K562 (cell line): ENCODE results near the gene GON4L. TPM values are rescaled to one million over a fixed set of nuclear protein-coding genes. Genes with fewer than 3 reads are reported as not detected.

Source experiments
- ATAC-seq: fragments of 200-7000 bp; cut with Tn5 transposase; 3 replicates; pipeline ENCODE4 v1.9.1; 2020; ENCODE audit warnings: moderate library complexity
- BruUV-seq: library from RNA; stranded (reverse); fragments of 400-500 nt; replicated peaks from 2 replicates; lab custom pipeline; 2021; lab: Mats Ljungman, UMichigan
- CTCF ChIA-PET: fragments of 300-600 bp; formaldehyde crosslinking; extraction: SDS; loops from one replicate; lab custom pipeline; 2021; ENCODE audit warnings: low intra/inter-chr PET ratio; lab: Yijun Ruan, JAX
- POLR2A ChIA-PET: fragments of 300-600, 350-650 bp; sonication (Branson Sonifier 250); formaldehyde crosslinking; extraction: SDS; loops from one replicate; lab custom pipeline; 2021; ENCODE audit warnings: antibody characterized with exemption, inconsistent platforms; lab: Yijun Ruan, JAX
- DNase-seq, 4 experiments: peaks; one replicate each; pipeline versions ENCODE4 v3.0.0 to v3.0.0-alpha.2; 2011 to 2018; ENCODE audit warnings: low spot score in 3 of 4, mixed read lengths in 3 of 4; ENCODE audit errors: extremely low read depth in 1 of 4
- FAIRE-seq: peaks from 2 replicates; lab custom pipeline; 2011; peaks lifted over from hg19 to GRCh38; lab: Jason Lieb, UNC
- H2AFZ ChIP-seq: 2 replicates; pipeline ENCODE4 v1.6.0; 2011; ENCODE audit warnings: low read depth, low read length, control low read depth, inconsistent platforms
- H3K27ac ChIP-seq: fragments of 200-600 bp; 3 replicates; pipeline ENCODE4 v1.8.0; 2011; ENCODE audit warnings: low read depth, mild to moderate bottlenecking, control low read depth, inconsistent platforms, low read length, moderate library complexity, mixed read lengths; ENCODE audit errors: extremely low read depth
- H3K27me3 ChIP-seq, 2 experiments: fragments of 300-600 bp in 1 of 2; 2 replicates in 1 of 2; 3 replicates in 1 of 2; pipeline versions ENCODE4 v1.6.0 to v1.8.0; 2011; ENCODE audit warnings: inconsistent platforms in 2 of 2, low read length in 2 of 2, mild to moderate bottlenecking in 1 of 2, mixed read lengths in 1 of 2, moderate library complexity in 1 of 2; ENCODE audit not compliant: control insufficient read depth in 2 of 2, insufficient read depth in 2 of 2
- H3K36me3 ChIP-seq: fragments of 300-600 bp; 3 replicates; pipeline ENCODE4 v1.8.0; 2011; ENCODE audit warnings: mild to moderate bottlenecking, low read length, inconsistent platforms; ENCODE audit not compliant: control insufficient read depth, insufficient read depth
- H3K4me1 ChIP-seq, 2 experiments: fragments of 200-600 bp in 1 of 2; replicated peaks in 1 of 2; 2 replicates in 1 of 2; 3 replicates in 1 of 2; pipeline versions ENCODE4 v1.5.1 to v1.8.0; 2011; ENCODE audit warnings: inconsistent platforms in 2 of 2, low read length in 2 of 2, mild to moderate bottlenecking in 1 of 2, mixed read lengths in 1 of 2, moderate library complexity in 1 of 2; ENCODE audit not compliant: control insufficient read depth in 2 of 2, insufficient read depth in 2 of 2
- H3K4me2 ChIP-seq: 2 replicates; pipeline ENCODE4 v1.6.1; 2011; ENCODE audit warnings: low read length, control low read depth, inconsistent platforms, mixed read lengths; ENCODE audit not compliant: insufficient read depth
- H3K4me3 ChIP-seq: fragments of 200-600 bp; sonication (generic), shearing (Covaris generic); 2 replicates; pipeline ENCODE4 v1.5.1; 2016; ENCODE audit warnings: control low read depth, inconsistent platforms
- H3K79me2 ChIP-seq: fragments of 200-600 bp; 3 replicates; pipeline ENCODE4 v1.8.0; 2011; ENCODE audit warnings: low read length, inconsistent platforms; ENCODE audit not compliant: control insufficient read depth, insufficient read depth
- H3K9ac ChIP-seq, 2 experiments: 2 replicates each; pipeline versions ENCODE4 v1.6.0 to v1.6.1; 2011; ENCODE audit warnings: low read depth in 2 of 2, low read length in 2 of 2, control low read depth in 1 of 2, inconsistent platforms in 1 of 2, mild to moderate bottlenecking in 1 of 2, mixed read lengths in 1 of 2; ENCODE audit not compliant: insufficient read depth in 1 of 2
- H3K9me1 ChIP-seq: one replicate; pipeline ENCODE4 v1.6.0; 2011; ENCODE audit warnings: inconsistent platforms, mild to moderate bottlenecking, low read length, moderate library complexity; ENCODE audit not compliant: control insufficient read depth, insufficient read depth
- H3K9me3 ChIP-seq: replicated peaks from 2 replicates; pipeline ENCODE4 v1.5.1; 2011; ENCODE audit warnings: low read depth, low read length, inconsistent platforms; ENCODE audit not compliant: control insufficient read depth, insufficient read depth
- H4K20me1 ChIP-seq: replicated peaks from 2 replicates; pipeline ENCODE4 v1.6.1; 2011; ENCODE audit warnings: low read length, inconsistent platforms, mixed read lengths; ENCODE audit not compliant: control insufficient read depth, insufficient read depth
- ARHGAP35 ChIP-seq: fragments of 450-650 bp; IDR thresholded peaks from 2 replicates; pipeline ENCODE4 v1.6.1; 2018; ENCODE audit not compliant: partially characterized antibody
- CREB1 ChIP-seq, 2 experiments: sonication (generic) in 1 of 2; formaldehyde crosslinking in 1 of 2; IDR thresholded peaks; 2 replicates each; pipeline versions ENCODE4 v1.6.1 to v1.8.0; 2012 to 2022; ENCODE audit warnings: inconsistent platforms in 1 of 2, mild to moderate bottlenecking in 1 of 2, missing genetic modification reagents in 1 of 2, moderate library complexity in 1 of 2
- HMGXB4 ChIP-seq: sonication (generic); formaldehyde crosslinking; IDR thresholded peaks from 2 replicates; pipeline ENCODE4 v1.8.1; 2023; ENCODE audit warnings: mild to moderate bottlenecking, missing genetic modification reagents
- PHF20 ChIP-seq: fragments of 450-650 bp; IDR thresholded peaks from 2 replicates; pipeline ENCODE4 v1.6.1; 2018; ENCODE audit not compliant: partially characterized antibody
- POLR2AphosphoS5 ChIP-seq: IDR thresholded peaks from 2 replicates; pipeline ENCODE4 v1.6.1; 2011; ENCODE audit warnings: mild to moderate bottlenecking, low read depth, low read length, moderate library complexity; ENCODE audit not compliant: control insufficient read depth, insufficient read depth
- REST ChIP-seq, 2 experiments: fragments of 450-650 bp; formaldehyde crosslinking in 1 of 2; IDR thresholded peaks; 2 replicates each; pipeline versions ENCODE4 v1.4.0 to v1.6.1; 2014 to 2020; ENCODE audit warnings: mild to moderate bottlenecking in 2 of 2, borderline replicate concordance in 1 of 2, low read depth in 1 of 2
- ZNF589 ChIP-seq: fragments of 200-800 bp; sonication (Bioruptor generic); IDR thresholded peaks from 2 replicates; pipeline ENCODE4 v1.6.1; 2016; ENCODE audit warnings: low read depth, missing genetic modification characterization, missing compliant biosample characterization
- WGBS: fragments of 100-300 bp; shearing (Covaris generic); methylation state at CpG from one replicate; pipeline ENCODE4 v1.1.6; 2016; ENCODE audit warnings: low coverage, mixed read lengths; ENCODE audit not compliant: insufficient coverage; ENCODE audit errors: missing lambda C conversion rate; 5-methylcytosine and 5-hydroxymethylcytosine counted together
- in situ Hi-C: fragments of 300-500 bp; cut with MboI; formaldehyde crosslinking; loops from 4 replicates; pipeline ENCODE4 v1.15.0; 2018; ENCODE audit warnings: inconsistent platforms, mixed read lengths
- intact Hi-C: fragments of 100-400 bp; cut with micrococcal nuclease; formaldehyde crosslinking; loops from 2 replicates; pipeline ENCODE4 v1.14.2; 2022
- polyA plus RNA-seq, 8 experiments: library from polyadenylated mRNA; depleted of rRNA in 4 of 8; stranded (reverse) in 5 of 8; unstranded in 3 of 8; fragments of >200 nt; fragmentation: Nextera tagmentation in 2 of 8; fragmentation: Illumina TruSeq in 1 of 8; extraction: Ambion mirVana in 2 of 8; extraction: Trizol in 1 of 8; gene quantifications; 2 replicates each; pipeline versions ENCODE4 v1.2.1 to v1.2.3, GENCODE V29; 2011 to 2014; ENCODE audit warnings: inconsistent platforms in 1 of 8, missing spikeins in 1 of 8
- total RNA-seq, 7 experiments: library from RNA; depleted of rRNA in 6 of 7; stranded (reverse); fragments of >200 nt in 6 of 7; fragmentation: Illumina TruSeq in 2 of 7; extraction: Trizol in 2 of 7; gene quantifications; 2 replicates each; pipeline versions ENCODE4 v1.2.1 to v1.2.3, GENCODE V29; 2011 to 2021; ENCODE audit warnings: low replicate concordance in 1 of 7

GON4L gene
- total and polyA plus RNA-seq, 9 of the 15 experiments (the other 6 are each of a cell fraction or from before 2014, with no cell fraction given) = 20.2 to 47.4 (median 33.6) TPM

- TF ChIP-seq POLR2AphosphoS5 (peak; percentile 81), PHF20 (peak; percentile 71)
These were observed at the start of gene GON4L (continued) for GRCh38 chr1:155856975-155857930.

- no peak overlapping the region for H3K4me3 ChIP-seq
- in situ Hi-C loops (no loop called here), intact Hi-C loops (no loop called here)
- no peak for ATAC-seq
- H3K9ac ChIP-seq = no peak overlapping the region
- POLR2A ChIA-PET = interaction anchor here (0.6 to 3.0 kb wide), 5 partner anchors 9 to 118 kb away, joined by 3 to 14 read pairs (median 4); no protein-coding TSS in a partner anchor
- no peaks in the 10 kb centered on the region for H3K27me3 ChIP-seq
- TF ChIP-seq REST (IDR thresholded peaks at IDR 0.05; ENCODE audit: borderline replicate concordance) (no peak), REST (CRISPR knock-in tag; IDR thresholded peaks at IDR 0.05; ENCODE audit: low read depth) (no peak), CREB1 (IDR thresholded peaks at IDR 0.05) (no peak), CREB1 (CRISPR knock-in tag; IDR thresholded peaks at IDR 0.05) (no peak), ZNF589 (CRISPR knock-in tag) (no peak), ARHGAP35 (no peak), HMGXB4 (CRISPR knock-in tag) (no peak), POLR2AphosphoS5 (no peak)
- no peak overlapping the region for H3K27ac ChIP-seq
- peaks cover 3 to 13% of the 10 kb centered on the region in 2 experiments; a peak in 3 of 5 replicates for H3K4me1 ChIP-seq
- no peak for DNase-seq
- H3K9me1 ChIP-seq = no peaks in the 10 kb centered on the region
- H3K9me3 ChIP-seq = no peaks in the 10 kb centered on the region
- 95% methylated on average over 12 of the region's 12 CpGs for WGBS
- no peak overlapping the region for H2AFZ ChIP-seq
- no peak overlapping the region for H3K4me2 ChIP-seq
- BruUV-seq = no TSS peak
- CTCF ChIA-PET = no interaction called here
- peaks cover 85% of the 10 kb centered on the region for H3K36me3 ChIP-seq
- FAIRE-seq = no peak
- H4K20me1 ChIP-seq = no peaks in the 10 kb centered on the region
- H3K79me2 ChIP-seq = peaks cover 7% of the 10 kb centered on the region
These were observed 47.2 kb upstream of the GON4L start for GRCh38 chr1:155904261-155904660.
